GM20000 (cell line): ENCODE measurements around the gene ZGPAT.

ENCODE experiments used
- DNase-seq: peaks from one replicate; pipeline ENCODE4 v3.0.0; 2012; ENCODE audit warnings: low spot score
- CTCF ChIP-seq: IDR thresholded peaks from 2 replicates; pipeline ENCODE4 v1.5.1; 2012; ENCODE audit warnings: mild to moderate bottlenecking, control low read depth; ENCODE audit errors: extremely low read depth, missing control alignments

ZGPAT gene

GRCh38 chr20:63755933-63756647 is 48.3 kb downstream of the ZGPAT start:
- no peak for TF ChIP-seq CTCF
- DNase-seq: no peak

GRCh38 chr20:63756648-63756991 is 48.8 kb downstream of the ZGPAT start:
- no peak for TF ChIP-seq CTCF
- no peak for DNase-seq

GRCh38 chr20:63758152-63758551 is 50.3 kb downstream of the ZGPAT start:
- no peak for DNase-seq
- TF ChIP-seq CTCF: no peak

GRCh38 chr20:63759377-63759901 is 51.6 kb downstream of the ZGPAT start:
- no peak for TF ChIP-seq CTCF
- DNase-seq: no peak

GRCh38 chr20:63765082-63765873 is 57.4 kb downstream of the ZGPAT start:
- no peak for DNase-seq
- no peak for TF ChIP-seq CTCF

GRCh38 chr20:63765902-63766301 is 58.1 kb downstream of the ZGPAT start:
- DNase-seq: no peak
- TF ChIP-seq CTCF: no peak
